A549 (cell line): ENCODE results near the gene PAFAH2.

Experiments
- CEBPB ChIP-seq, 2 experiments: fragments of >200 bp in 1 of 2; sonication (Bioruptor Twin) in 1 of 2; formaldehyde crosslinking in 1 of 2; IDR thresholded peaks; 2 replicates each; pipeline ENCODE4 v1.6.1; 2012 to 2016
- CTCF ChIP-seq: fragments of >200 bp; sonication (Bioruptor Twin); formaldehyde crosslinking; IDR thresholded peaks from 3 replicates; pipeline ENCODE4 v1.5.1; 2016
- ELK1 ChIP-seq: fragments of 150-350 bp; IDR thresholded peaks from 2 replicates; pipeline ENCODE4 v1.6.1; 2014; ENCODE audit warnings: low read depth, mild to moderate bottlenecking, low read length
- ESRRA ChIP-seq: fragments of 150-350 bp; IDR thresholded peaks from 2 replicates; pipeline ENCODE4 v1.6.1; 2014; ENCODE audit warnings: mild to moderate bottlenecking, low read length, borderline replicate concordance
- FOSL2 ChIP-seq, 2 experiments: fragments of 450-650 bp in 1 of 2; fragments of >200 bp in 1 of 2; sonication (Bioruptor Twin) in 1 of 2; formaldehyde crosslinking; IDR thresholded peaks; 2 replicates each; pipeline versions ENCODE4 v1.5.0 to v1.6.1; 2016 to 2020; ENCODE audit warnings: mild to moderate bottlenecking in 1 of 2, moderate library complexity in 1 of 2
- HDAC2 ChIP-seq: fragments of 200-600 bp; sonication (generic); IDR thresholded peaks from 2 replicates; pipeline ENCODE4 v1.6.1; 2016
- REST ChIP-seq: fragments of 200-600 bp; sonication (generic); IDR thresholded peaks from 2 replicates; pipeline ENCODE4 v1.6.1; 2016; ENCODE audit warnings: antibody characterized with exemption, mild to moderate bottlenecking, moderate library complexity
- RNF2 ChIP-seq: fragments of 200-600 bp; sonication (generic); IDR thresholded peaks from 2 replicates; pipeline ENCODE4 v1.6.1; 2016; ENCODE audit warnings: low read depth, mild to moderate bottlenecking, antibody characterized with exemption, moderate library complexity, borderline replicate concordance

GRCh38 chr1:25945761-25946160 is 52.1 kb downstream of the PAFAH2 start:
- no peak for TF ChIP-seq ESRRA
- no peak for TF ChIP-seq REST
- TF ChIP-seq RNF2 = no peak
- TF ChIP-seq CTCF = no peak
- no peak for TF ChIP-seq FOSL2 (IDR thresholded peaks at IDR 0.05)
- TF ChIP-seq FOSL2 (CRISPR knock-in tag; IDR thresholded peaks at IDR 0.05) = no peak
- TF ChIP-seq ELK1 = no peak
- TF ChIP-seq CEBPB (IDR thresholded peaks at IDR 0.05) = no peak
- TF ChIP-seq HDAC2 = no peak
